Natural killer cell (primary cell): ENCODE results near the gene BANF2. TPM values are rescaled to one million over a fixed set of nuclear protein-coding genes. Genes with fewer than 3 reads are reported as not detected.

Experiments
- ATAC-seq, 3 donors: fragments of 150-1000 bp in 2 of 3; fragments of 200-7000 bp in 1 of 3; cut with Tn5 transposase; 1 replicate in 1 of 3; 2 replicates in 2 of 3; pipeline ENCODE4 v1.10.0; 2021; ENCODE audit warnings: mild to moderate bottlenecking in 2 of 3, moderate library complexity in 2 of 3
- DNase-seq, 2 donors: peaks; one replicate each; pipeline versions ENCODE4 v3.0.0 to v3.0.0-alpha.2; 2013 to 2021; ENCODE audit warnings: mixed read lengths in 1 of 2
- H3K27ac ChIP-seq: one replicate; pipeline ENCODE4 v1.5.1; 2013; ENCODE audit warnings: mild to moderate bottlenecking, low read length
- H3K27me3 ChIP-seq: one replicate; pipeline ENCODE4 v1.6.1; 2013; ENCODE audit warnings: low read length; ENCODE audit not compliant: control insufficient read depth, insufficient read depth
- H3K36me3 ChIP-seq: one replicate; pipeline ENCODE4 v1.6.1; 2013; ENCODE audit warnings: low read length; ENCODE audit not compliant: control insufficient read depth, insufficient read depth
- H3K4me1 ChIP-seq: one replicate; pipeline ENCODE4 v1.6.1; 2013; ENCODE audit warnings: low read length; ENCODE audit not compliant: control insufficient read depth, insufficient read depth
- H3K4me3 ChIP-seq: one replicate; pipeline ENCODE4 v1.5.1; 2013; ENCODE audit warnings: low read length
- H3K9me3 ChIP-seq: one replicate; pipeline ENCODE4 v1.6.1; 2013; ENCODE audit warnings: low read length; ENCODE audit not compliant: control insufficient read depth, insufficient read depth
- H3K27ac Mint-ChIP-seq, 2 donors: one replicate each; pipeline ENCODE4 v1.8.0; 2022; ENCODE audit warnings: mild to moderate bottlenecking in 2 of 2, mixed read lengths in 2 of 2, moderate library complexity in 1 of 2
- H3K27me3 Mint-ChIP-seq, 2 donors: one replicate each; pipeline ENCODE4 v1.8.0; 2022; ENCODE audit warnings: low read depth in 2 of 2, mixed read lengths in 2 of 2
- H3K36me3 Mint-ChIP-seq: one replicate; pipeline ENCODE4 v1.8.0; 2022; ENCODE audit warnings: mixed read lengths
- H3K4me1 Mint-ChIP-seq, 2 donors: one replicate each; pipeline ENCODE4 v1.8.0; 2022; ENCODE audit warnings: mixed read lengths in 2 of 2
- H3K4me3 Mint-ChIP-seq: one replicate; pipeline ENCODE4 v1.8.0; 2022; ENCODE audit warnings: mild to moderate bottlenecking, moderate library complexity, mixed read lengths
- H3K9me3 Mint-ChIP-seq, 2 donors: one replicate each; pipeline ENCODE4 v1.8.0; 2022; ENCODE audit warnings: mixed read lengths in 2 of 2
- WGBS: methylation state at CpG from one replicate; pipeline ENCODE4 v1.1.7; 2013; ENCODE audit warnings: missing lambda C conversion rate; ENCODE audit not compliant: insufficient coverage; 5-methylcytosine and 5-hydroxymethylcytosine counted together
- intact Hi-C: fragments of 100-400 bp; cut with micrococcal nuclease; formaldehyde crosslinking; loops from one replicate; pipeline ENCODE4 v1.14.2; 2022
- total RNA-seq, 4 donors: library from RNA; stranded (reverse); fragments of 120-200 nt in 1 of 4; gene quantifications; one replicate each; pipeline versions ENCODE4 v1.2.3 to v1.2.4, GENCODE V29; 2013 to 2022
- TF ChIP-seq, protein P1 (sequence below): fragments of 200-600 bp; IDR thresholded peaks from one replicate; pipeline ENCODE4 v1.8.0; 2022; ENCODE audit warnings: antibody characterized with exemption

Gene BANF2
- total RNA-seq, 3 donors from 2014 or later (not counting 1 experiment from before 2014, with no cell fraction given), result not detected

DNA sequence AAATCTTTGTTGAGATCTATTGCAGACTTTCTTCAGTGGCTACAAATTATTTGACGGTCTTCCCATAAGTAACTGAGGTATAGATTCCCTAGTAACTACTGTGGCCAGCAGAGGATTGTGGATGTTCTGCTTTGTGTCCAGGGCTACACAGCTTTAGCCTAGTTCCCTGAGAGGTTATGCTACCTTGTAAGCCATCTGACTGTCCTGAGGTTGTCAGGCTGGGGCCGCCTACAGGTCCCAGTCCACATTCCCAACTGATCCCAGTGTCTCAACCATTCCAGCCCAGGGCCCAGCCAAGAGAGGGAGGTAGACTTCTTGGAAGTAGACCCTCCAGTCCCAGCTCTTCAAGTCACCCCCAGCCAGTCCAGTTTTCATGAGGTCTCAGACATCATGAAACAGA, 57.7 kb downstream of the BANF2 start:
- Mint-ChIP-seq H3K36me3 (no peaks in the 10 kb centered on the region), H3K4me1 (no peaks in the 10 kb centered on the region), H3K27ac (no peak overlapping the region), H3K4me3 (no peak overlapping the region), H3K9me3 (peaks cover 2 to 9% of the 10 kb centered on the region in 2 donors), H3K27me3 (peaks cover 13 to 24% of the 10 kb centered on the region in 2 donors)
- Histone ChIP-seq H3K9me3 (peaks cover 12% of the 10 kb centered on the region), H3K36me3 (no peaks in the 10 kb centered on the region), H3K4me3 (no peak overlapping the region), H3K27ac (no peak overlapping the region), H3K4me1 (no peaks in the 10 kb centered on the region), H3K27me3 (no peaks in the 10 kb centered on the region)
- TF ChIP-seq, protein P1, sequence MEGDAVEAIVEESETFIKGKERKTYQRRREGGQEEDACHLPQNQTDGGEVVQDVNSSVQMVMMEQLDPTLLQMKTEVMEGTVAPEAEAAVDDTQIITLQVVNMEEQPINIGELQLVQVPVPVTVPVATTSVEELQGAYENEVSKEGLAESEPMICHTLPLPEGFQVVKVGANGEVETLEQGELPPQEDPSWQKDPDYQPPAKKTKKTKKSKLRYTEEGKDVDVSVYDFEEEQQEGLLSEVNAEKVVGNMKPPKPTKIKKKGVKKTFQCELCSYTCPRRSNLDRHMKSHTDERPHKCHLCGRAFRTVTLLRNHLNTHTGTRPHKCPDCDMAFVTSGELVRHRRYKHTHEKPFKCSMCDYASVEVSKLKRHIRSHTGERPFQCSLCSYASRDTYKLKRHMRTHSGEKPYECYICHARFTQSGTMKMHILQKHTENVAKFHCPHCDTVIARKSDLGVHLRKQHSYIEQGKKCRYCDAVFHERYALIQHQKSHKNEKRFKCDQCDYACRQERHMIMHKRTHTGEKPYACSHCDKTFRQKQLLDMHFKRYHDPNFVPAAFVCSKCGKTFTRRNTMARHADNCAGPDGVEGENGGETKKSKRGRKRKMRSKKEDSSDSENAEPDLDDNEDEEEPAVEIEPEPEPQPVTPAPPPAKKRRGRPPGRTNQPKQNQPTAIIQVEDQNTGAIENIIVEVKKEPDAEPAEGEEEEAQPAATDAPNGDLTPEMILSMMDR, result no peak
- ATAC-seq (no peak), DNase-seq (no peak)
- intact Hi-C loops, result no loop called here
- WGBS, result 93% methylated on average over 2 of the region's 2 CpGs

DNA sequence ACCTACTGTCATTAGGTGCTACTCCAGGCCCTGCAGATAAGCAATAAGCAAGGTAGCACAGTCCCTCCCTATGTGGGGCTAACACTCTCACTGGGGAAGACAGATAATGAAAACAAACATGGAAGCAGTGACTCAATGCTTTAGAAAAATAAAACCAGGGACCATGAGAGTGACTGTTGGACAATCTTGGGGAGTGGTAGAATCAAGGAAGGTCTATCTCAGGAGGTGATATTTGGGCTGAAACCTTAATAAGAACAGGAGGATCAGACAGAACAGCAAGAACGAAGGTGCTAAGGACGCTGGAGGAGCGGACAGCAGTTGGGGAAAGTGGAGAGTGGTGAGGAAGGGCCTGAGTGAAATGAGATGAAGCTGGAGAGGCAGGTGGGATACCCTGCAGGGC, 58.2 kb downstream of the BANF2 start:
- Histone ChIP-seq H3K36me3 (no peaks in the 10 kb centered on the region), H3K9me3 (peaks cover 12% of the 10 kb centered on the region), H3K4me3 (no peak overlapping the region), H3K27me3 (no peaks in the 10 kb centered on the region), H3K27ac (no peak overlapping the region), H3K4me1 (no peaks in the 10 kb centered on the region)
- Mint-ChIP-seq H3K4me3 (no peak overlapping the region), H3K27me3 (peaks cover 10 to 20% of the 10 kb centered on the region in 2 donors), H3K36me3 (no peaks in the 10 kb centered on the region), H3K27ac (no peak overlapping the region), H3K9me3 (peaks cover 2 to 9% of the 10 kb centered on the region in 2 donors), H3K4me1 (no peaks in the 10 kb centered on the region)
- 93% methylated on average over 3 of the region's 3 CpGs for WGBS
- intact Hi-C loops, result no loop called here
- no peak for DNase-seq
- no peak for ATAC-seq
- TF ChIP-seq, protein P1, result no peak

DNA sequence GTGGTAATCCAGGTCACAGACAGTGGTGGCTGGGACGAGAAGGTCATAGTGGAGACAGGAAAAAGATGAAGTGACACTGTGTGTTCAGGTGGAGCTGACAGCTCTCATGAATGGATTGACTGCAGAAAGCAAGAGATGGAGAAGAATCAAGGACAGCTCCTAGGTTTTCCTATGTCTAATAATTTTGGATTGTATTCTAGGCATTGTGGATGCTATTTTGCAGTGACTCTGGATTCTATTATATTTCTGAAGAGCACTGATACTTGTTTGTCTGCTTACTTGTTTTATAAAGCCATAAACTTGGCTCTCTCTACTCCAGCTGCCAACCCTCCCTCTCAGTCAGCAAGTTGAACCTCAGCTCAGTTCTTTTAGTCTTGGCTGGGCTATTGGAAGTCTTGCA, 58.7 kb downstream of the BANF2 start:
- no peak for ATAC-seq
- Mint-ChIP-seq H3K27ac (no peak overlapping the region), H3K9me3 (peaks cover 2 to 9% of the 10 kb centered on the region in 2 donors), H3K36me3 (no peaks in the 10 kb centered on the region), H3K27me3 (peaks cover 10 to 20% of the 10 kb centered on the region in 2 donors), H3K4me3 (no peak overlapping the region), H3K4me1 (no peaks in the 10 kb centered on the region)
- no peaks in the 10 kb centered on the region for H3K27me3 ChIP-seq
- no peaks in the 10 kb centered on the region for H3K36me3 ChIP-seq
- H3K4me3 ChIP-seq, result no peak overlapping the region
- intact Hi-C loops, result no loop called here
- no peak for DNase-seq
- TF ChIP-seq, protein P1, result no peak
- H3K9me3 ChIP-seq, result peaks cover 12% of the 10 kb centered on the region
- no peaks in the 10 kb centered on the region for H3K4me1 ChIP-seq
- no peak overlapping the region for H3K27ac ChIP-seq
- WGBS, result 93% methylated on average over 1 of the region's 1 CpG

DNA sequence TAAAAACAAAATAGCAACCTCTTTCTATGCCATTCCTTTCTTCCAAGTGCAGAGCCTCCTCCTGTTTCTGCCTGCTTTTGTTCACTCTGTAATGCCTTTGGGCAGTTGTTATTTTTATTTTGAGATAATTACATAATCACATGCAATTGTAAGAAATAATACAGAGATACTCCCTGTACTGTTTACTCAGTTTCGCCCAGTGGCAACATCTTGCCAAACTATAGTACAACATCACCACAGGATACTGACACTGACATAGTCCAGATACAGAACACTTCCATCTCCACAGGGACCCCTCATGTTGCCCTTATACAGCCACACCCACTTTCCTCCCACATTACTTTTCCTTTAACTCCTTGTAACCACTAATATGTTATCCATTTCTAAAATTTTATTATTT, 59.7 kb downstream of the BANF2 start:
- peaks cover 10 to 13% of the 10 kb centered on the region in 2 donors for H3K27me3 Mint-ChIP-seq
- Histone ChIP-seq H3K36me3 (no peaks in the 10 kb centered on the region), H3K9me3 (peaks cover 12% of the 10 kb centered on the region), H3K4me3 (no peak overlapping the region), H3K27me3 (no peaks in the 10 kb centered on the region), H3K4me1 (no peaks in the 10 kb centered on the region), H3K27ac (no peak overlapping the region)
- DNase-seq (no peak), ATAC-seq (no peak)
- intact Hi-C loops, result no loop called here
- no peaks in the 10 kb centered on the region for H3K36me3 Mint-ChIP-seq
- H3K27ac Mint-ChIP-seq, result no peak overlapping the region
- TF ChIP-seq, protein P1, result no peak
- peaks cover 2 to 9% of the 10 kb centered on the region in 2 donors for H3K9me3 Mint-ChIP-seq
- WGBS, result 96% methylated on average over 1 of the region's 1 CpG
- H3K4me1 Mint-ChIP-seq, result no peaks in the 10 kb centered on the region
- H3K4me3 Mint-ChIP-seq, result no peak overlapping the region
